ENCODE data around the gene KLHDC8A.

KLHDC8A gene

DNA sequence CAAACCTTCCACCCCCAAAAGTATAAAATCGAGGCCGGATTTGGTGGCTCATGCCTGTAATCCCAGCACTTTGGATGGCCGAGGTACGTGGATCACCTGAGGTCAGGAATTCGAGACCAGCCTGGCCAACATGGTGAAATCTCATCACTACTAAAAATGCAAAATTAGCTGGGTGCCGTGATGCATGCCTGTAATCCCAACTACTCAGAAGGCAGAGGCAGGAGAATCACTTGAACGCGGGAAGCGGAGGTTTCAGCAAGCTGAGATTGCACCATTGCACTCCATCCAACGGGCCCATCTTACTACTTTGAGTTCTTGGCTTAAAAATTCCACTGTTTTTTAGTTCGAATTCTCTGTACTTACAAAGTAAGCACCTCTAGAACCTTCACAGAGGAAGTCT, 11.0 kb downstream of the KLHDC8A start:
- no peak for FAIRE-seq

DNA sequence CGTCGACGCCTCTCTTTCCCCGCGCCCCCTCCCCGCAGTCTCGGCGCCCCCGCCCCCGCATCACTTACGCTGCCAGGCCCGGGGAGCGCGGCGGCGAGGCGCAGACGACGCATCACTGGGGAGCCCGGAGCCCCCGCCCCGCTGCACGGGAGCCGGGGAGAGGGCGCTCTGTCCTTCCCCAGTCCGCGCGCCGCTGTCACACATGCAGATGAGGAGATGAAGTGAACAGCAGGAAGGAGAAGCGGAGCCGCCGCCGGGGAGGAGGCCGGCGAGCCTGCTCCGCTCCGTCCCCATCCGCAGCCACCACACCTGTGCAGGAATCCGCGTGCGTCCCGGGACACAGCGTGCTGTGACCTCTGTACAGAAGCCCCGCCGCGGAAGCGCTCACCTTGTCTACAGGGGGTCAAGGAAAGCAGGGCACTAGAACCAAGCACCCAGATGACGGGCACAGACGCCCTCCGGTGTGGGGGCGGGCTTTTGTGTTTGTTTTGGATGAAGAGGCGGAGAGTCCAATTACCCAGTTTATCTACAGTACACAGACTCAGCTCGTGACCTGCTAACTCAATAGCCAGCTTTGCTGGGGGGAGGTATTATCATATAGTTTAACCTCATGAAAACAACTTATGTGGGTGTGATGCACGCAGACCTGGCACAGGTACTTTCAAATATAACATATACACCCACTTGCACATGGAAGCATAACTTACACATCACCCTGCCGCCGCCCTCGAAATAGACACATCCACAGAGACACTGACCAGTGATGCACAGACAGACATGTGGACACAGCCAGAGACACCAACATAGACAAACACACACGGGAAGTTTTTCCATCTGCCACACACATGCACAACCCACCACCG, 12.4 kb downstream of the KLHDC8A start:
- peak; percentile 38 for DNase-seq (ENCODE audit: low spot score)
- no peak for FAIRE-seq

More for the DNA sequence above, 11.0 kb downstream of the KLHDC8A start:
- DNase-seq (ENCODE audit: low spot score): no peak

DNA sequence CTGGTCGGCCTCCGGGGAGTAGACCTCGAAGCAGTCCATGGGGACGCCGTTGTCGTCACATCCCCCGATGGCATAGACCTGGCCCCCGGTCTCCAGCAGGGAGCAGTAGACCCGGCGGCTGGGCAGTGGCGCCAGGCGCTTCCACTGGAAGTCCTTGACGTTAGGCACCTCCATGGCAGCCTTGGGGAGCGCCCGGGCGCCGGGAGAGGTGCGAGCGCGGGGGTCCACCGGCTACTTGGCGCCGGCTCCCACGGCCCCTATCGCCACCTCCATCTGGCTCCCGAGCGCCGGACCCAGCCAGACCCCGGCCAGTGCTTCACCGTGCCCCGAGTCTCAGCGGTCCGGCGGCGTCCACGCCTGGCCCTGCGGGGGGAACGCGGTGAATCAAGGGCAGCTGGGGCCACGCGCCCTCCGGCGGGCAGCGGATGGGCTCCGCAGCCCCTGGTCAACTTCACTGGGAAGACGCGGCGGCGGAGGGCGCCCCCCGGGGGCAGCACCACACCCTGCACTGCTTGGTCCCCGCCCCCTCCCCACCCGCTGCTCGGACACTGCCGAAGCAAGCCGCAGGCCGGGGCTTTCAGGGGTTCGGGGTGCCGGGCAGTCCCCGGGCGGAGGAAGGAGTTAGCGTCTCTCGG, 13.2 kb downstream of the KLHDC8A start:
- FAIRE-seq (no peak), DNase-seq (ENCODE audit: low spot score) (no peak)

GRCh38 chr1:205342986-205343385, 13.7 kb downstream of the KLHDC8A start:
- DNase-seq (ENCODE audit: low spot score) (no peak), FAIRE-seq (no peak)

DNA sequence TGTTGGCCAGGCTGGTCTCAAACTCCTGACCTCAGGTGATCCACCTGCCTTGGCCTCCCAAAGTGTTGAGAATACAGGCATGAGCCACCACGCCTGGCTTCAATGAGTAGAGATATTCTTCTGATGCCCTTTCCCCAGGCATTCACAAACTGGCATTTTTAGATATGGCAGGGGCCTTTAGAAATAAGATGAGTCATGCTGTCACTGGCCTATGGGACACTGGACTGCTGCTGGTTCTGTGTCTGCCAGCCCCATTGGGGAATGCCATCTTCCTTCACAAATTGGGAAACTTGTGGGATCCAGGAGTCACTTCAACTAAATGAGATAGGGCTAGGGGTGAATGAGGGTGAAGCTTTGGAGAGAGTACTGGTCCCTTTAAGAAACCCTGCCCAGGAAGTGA, 16.0 kb downstream of the KLHDC8A start:
- FAIRE-seq: no peak

GRCh38 chr1:205339717-205340116, 17.0 kb downstream of the KLHDC8A start:
- no peak for FAIRE-seq
- no peak for DNase-seq (ENCODE audit: low spot score)

More for the DNA sequence above, 16.0 kb downstream of the KLHDC8A start:
- no peak for DNase-seq (ENCODE audit: low spot score)

GRCh38 chr1:205339197-205339702, 17.5 kb downstream of the KLHDC8A start:
- DNase-seq (ENCODE audit: low spot score): no peak
- no peak for FAIRE-seq

GRCh38 chr1:205338011-205338410, 18.7 kb downstream of the KLHDC8A start:
- FAIRE-seq: no peak
- DNase-seq (ENCODE audit: low spot score): no peak

GRCh38 chr1:205337481-205337880, 19.2 kb downstream of the KLHDC8A start:
- DNase-seq (ENCODE audit: low spot score) (no peak), FAIRE-seq (no peak)

- FAIRE-seq: peak; percentile 61
- peak; percentile 90 for DNase-seq (ENCODE audit: low spot score)
Observed at GRCh38 chr1:205335692-205336091, 21.0 kb downstream of the KLHDC8A start.

DNA sequence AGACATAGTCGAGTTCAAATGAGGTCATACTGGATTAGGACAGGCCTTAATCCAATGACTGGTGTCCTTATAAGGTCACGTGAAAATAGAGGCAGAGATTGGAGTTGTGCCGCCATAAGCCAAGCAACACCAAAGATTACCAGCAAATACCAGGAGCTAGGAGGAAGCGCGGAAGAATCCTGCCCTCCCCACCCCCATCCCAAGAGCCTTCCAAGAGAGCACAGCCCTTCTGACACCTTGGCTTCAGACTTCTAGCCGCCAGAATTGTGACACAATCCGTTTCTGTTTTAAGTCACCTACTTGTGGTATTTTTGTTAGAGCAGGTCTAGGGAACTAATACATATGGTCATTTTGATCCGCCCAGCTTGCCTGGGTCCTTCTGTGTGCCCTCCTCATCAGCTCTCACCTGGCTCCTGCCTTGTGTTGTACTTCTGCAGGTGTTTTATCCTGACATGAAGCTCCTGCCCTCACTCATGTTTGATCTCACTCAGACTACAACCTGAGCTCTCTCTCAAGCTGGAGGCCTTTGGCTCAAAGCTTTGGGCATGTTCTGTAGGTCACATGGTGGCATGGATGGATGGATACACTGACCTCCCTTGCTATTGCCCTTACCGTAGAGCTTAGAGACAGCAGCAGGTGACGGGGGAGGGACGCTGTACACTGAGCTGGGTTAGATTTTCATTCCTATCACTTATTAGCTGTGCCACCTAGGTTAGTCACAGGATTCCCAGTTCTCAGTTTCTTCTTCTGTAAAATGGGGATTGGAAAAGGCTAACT, 24.5 kb downstream of the KLHDC8A start:
- DNase-seq (ENCODE audit: low spot score): no peak
- no peak for FAIRE-seq

GRCh38 chr1:205330150-205330549, 26.6 kb downstream of the KLHDC8A start:
- DNase-seq (ENCODE audit: low spot score): no peak

DNA sequence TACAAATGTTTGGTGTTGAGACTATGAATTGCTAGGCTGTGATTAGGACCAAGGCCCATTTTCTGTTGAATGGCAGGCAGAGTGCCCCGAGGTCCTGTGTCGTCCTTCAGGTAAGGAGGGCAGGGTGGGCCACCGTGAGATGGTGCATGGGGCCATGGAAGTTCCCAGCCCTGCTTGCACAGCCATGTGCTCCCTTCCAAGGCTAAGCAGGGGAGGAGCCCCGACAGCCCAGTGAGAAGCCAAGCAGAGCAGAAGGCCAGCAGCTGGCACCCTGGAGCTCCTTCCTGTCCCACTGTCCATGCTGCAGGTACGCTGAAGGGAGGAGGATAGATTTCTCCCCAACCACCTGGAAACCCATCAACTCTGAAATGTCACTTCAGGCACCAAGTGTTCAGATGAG, 27.0 kb downstream of the KLHDC8A start:
- FAIRE-seq (no peak), DNase-seq (ENCODE audit: low spot score) (no peak)

More at GRCh38 chr1:205330150-205330549, 26.6 kb downstream of the KLHDC8A start:
- no peak for FAIRE-seq

DNA sequence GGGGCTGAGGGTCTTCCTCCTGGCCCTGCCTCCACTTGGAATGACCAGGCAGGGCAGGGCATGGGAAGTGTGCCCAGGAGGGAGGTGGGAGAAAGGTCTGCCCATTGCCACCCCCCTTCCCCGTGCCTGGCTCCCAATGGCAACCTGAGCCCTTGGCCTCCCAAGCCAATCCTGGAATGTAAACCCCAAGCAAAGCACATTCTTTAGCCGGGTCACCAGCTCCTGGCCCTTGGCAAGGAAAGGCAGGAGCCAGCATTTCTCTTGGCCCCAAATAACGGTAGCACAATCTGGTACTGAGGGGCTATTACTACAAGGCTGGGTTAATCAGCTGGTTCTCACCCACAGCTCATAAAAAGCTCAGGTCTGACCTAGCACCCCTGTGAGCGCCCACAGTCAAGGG, 28.2 kb downstream of the KLHDC8A start:
- FAIRE-seq (no peak), DNase-seq (ENCODE audit: low spot score) (no peak)

DNA sequence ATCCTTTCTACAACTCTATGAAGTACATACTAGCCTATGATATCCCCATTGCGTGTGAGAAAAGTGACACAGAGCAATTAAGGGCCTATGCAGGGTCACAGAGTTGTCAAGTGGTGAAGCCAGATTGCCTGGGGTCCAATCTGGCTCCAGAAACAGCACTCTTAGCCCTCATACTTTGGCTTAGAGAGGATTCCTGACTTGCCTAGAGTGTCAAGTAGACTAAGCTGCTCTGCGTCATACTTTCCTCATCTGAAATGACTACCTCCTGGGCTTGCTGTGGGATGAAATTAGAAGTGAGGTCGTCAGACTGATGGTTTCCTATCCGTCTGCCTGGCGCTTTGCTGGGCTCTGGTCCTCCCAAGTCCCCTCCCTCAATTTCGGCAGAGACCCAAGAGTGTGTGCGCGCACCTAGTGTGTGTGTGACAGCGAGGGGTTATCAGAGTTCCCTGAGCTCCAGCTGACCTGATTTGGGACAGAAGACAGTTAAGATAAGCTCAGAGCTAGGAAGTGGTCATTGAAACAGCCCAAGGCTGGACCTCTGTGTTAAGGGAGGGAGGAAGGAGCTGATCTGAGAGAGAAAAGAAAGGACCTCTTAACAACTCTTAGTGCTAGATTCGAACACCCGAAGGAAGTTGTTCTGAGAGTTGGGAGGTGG, 29.8 kb downstream of the KLHDC8A start:
- DNase-seq (ENCODE audit: low spot score) (no peak), FAIRE-seq (no peak)

DNA sequence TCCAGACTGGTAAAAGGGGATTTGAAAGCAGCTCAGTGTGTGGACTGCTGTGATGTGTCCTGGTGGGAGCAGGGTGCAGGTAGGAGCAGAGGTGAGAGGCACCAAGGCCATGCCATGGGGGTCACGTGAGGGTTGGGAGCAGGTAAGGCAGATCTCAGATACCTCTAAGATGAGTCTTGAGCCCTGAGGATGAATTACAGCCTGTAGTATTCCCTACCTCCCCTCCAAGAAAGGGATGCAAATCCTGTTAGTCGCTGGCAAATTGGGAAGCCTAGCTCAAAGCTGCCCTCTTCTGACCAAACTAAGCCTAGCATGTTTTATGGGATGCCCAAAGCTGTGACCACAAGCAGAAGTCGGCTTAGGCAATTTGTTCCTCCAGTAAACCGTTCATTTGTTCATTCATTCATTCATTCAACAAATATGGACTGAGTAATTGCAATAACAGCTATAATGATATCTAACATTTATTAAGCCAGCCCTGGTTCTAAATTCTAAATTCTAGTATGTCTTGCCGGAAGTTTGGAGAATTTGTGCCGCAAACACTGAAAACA, 31.3 kb downstream of the KLHDC8A start:
- FAIRE-seq (no peak), DNase-seq (ENCODE audit: low spot score) (peak; percentile 69)

DNA sequence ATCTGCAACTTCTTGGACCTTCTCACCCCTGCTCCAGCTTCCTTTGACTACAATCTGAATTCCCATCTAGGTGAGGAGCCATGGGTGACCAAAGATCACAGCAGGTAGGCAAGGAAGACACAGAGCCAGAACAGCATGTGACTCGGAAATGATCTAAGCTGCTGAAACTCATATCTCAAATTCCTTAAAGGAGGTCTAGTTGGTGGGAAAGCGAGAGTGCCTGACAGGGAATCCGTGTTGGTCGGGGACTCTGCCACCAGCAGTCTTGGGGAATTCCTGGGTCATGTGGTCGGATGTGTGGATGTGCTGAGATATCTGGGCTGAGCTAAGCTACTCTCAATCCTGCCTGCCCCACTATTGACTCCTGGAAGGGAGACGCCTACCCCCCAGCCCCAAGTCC, 31.9 kb downstream of the KLHDC8A start:
- no peak for DNase-seq (ENCODE audit: low spot score)

GRCh38 chr1:205323794-205324193, 32.9 kb downstream of the KLHDC8A start:
- DNase-seq (ENCODE audit: low spot score) (no peak), FAIRE-seq (no peak)

More for the DNA sequence above, 31.9 kb downstream of the KLHDC8A start:
- FAIRE-seq: no peak

DNA sequence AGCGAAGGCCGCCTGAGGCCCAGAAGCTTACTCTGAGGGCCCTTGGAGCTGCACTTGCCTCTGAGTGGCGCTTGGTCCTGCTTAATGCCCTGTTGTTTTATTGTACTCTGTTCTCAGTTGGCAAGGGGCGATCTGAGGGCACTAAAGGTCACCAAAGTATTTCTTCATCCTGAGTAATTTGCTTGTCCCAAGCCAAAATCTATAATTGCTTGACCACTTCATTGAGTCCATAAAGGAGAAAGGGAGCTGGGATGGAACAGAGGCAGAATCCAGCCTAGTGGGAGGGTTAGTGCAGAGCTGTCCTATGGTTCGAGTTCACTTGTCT, 34.8 kb downstream of the KLHDC8A start:
- FAIRE-seq: no peak
- no peak for DNase-seq (ENCODE audit: low spot score)

GRCh38 chr1:205321162-205321958, 35.4 kb downstream of the KLHDC8A start, which contains the start of gene NUAK2:
TSS of gene NUAK2 (minus strand) at chr1:205321745. CDS start at chr1:205321628, 117 bp downstream.
- DNase-seq (ENCODE audit: low spot score) (peak; percentile 94), FAIRE-seq (no peak)
